Uterus (tissue), 2 donors: ENCODE results near the gene RAD23A.

Experiments used
- POLR2A ChIP-seq, 2 donors: fragments of 450-650 bp; IDR thresholded peaks; one replicate each; pipeline ENCODE4 v1.6.1; 2016; ENCODE audit warnings: antibody characterized with exemption in 2 of 2, mild to moderate bottlenecking in 1 of 2, moderate library complexity in 1 of 2
- TF ChIP-seq, protein P1 (sequence below), 4 experiments: fragments of 200-600 bp in 2 of 4; fragments of 450-650 bp in 2 of 4; sonication (generic) in 2 of 4; IDR thresholded peaks; one replicate each; pipeline ENCODE4 v1.5.1; 2016 to 2019; ENCODE audit warnings: antibody characterized with exemption in 4 of 4, mild to moderate bottlenecking in 2 of 4, moderate library complexity in 1 of 4

DNA sequence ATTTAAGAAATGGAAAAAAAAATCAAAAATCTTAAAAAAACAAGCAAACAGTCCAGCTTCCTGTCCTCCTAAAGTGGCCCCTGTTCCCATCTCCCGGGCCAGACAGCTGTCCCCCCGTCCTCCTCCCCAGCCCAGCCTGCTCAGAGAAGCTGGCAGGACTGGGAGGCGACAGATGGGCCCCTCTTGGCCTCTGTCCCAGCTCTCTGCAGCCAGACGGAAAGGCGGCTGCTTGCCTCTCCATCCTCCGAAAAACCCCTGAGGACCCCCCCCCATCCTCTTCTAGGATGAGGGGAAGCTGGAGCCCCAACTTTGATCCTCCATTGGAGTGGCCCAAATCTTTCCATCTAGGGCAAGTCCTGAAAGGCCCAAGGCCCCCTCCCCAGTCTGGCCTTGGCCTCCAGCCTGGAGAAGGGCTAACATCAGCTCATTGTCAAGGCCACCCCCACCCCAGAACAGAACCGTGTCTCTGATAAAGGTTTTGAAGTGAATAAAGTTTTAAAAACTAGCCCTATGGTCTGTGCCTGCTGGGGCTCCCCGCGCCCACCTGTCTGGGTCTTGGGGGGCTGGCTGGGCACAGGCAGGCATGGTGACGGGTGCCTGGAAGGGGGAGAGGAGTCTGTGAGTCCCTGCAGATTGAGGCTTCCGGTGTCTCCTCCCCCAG is 7.6 kb downstream of the RAD23A start:
- TF ChIP-seq, protein P1, sequence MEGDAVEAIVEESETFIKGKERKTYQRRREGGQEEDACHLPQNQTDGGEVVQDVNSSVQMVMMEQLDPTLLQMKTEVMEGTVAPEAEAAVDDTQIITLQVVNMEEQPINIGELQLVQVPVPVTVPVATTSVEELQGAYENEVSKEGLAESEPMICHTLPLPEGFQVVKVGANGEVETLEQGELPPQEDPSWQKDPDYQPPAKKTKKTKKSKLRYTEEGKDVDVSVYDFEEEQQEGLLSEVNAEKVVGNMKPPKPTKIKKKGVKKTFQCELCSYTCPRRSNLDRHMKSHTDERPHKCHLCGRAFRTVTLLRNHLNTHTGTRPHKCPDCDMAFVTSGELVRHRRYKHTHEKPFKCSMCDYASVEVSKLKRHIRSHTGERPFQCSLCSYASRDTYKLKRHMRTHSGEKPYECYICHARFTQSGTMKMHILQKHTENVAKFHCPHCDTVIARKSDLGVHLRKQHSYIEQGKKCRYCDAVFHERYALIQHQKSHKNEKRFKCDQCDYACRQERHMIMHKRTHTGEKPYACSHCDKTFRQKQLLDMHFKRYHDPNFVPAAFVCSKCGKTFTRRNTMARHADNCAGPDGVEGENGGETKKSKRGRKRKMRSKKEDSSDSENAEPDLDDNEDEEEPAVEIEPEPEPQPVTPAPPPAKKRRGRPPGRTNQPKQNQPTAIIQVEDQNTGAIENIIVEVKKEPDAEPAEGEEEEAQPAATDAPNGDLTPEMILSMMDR (IDR thresholded peaks at IDR 0.05) = no peak
- no peak for TF ChIP-seq POLR2A (IDR thresholded peaks at IDR 0.05)
